Upper lobe of right lung (tissue), 1 donor: ENCODE results near the gene ZCCHC2. TPM values are rescaled to one million over a fixed set of nuclear protein-coding genes. Genes with fewer than 3 reads are reported as not detected.

ENCODE experiments used
- ATAC-seq: fragments of 200-7000 bp; cut with Tn5 transposase; one replicate; pipeline ENCODE4 v1.9.1; 2020; ENCODE audit warnings: mild to moderate bottlenecking, moderate library complexity
- DNase-seq: peaks from one replicate; pipeline ENCODE4 v3.0.0-alpha.2; 2020
- H3K27ac ChIP-seq: fragments of 200-600 bp; one replicate; pipeline ENCODE4 v1.8.0; 2022
- H3K27me3 ChIP-seq: fragments of 200-600 bp; one replicate; pipeline ENCODE4 v1.8.0; 2022; ENCODE audit warnings: mild to moderate bottlenecking
- H3K36me3 ChIP-seq: fragments of 200-600 bp; one replicate; pipeline ENCODE4 v1.8.0; 2022
- H3K4me1 ChIP-seq: fragments of 200-600 bp; one replicate; pipeline ENCODE4 v1.8.0; 2022
- H3K4me3 ChIP-seq: fragments of 200-600 bp; one replicate; pipeline ENCODE4 v1.8.0; 2022; ENCODE audit warnings: mild to moderate bottlenecking
- H3K9me3 ChIP-seq: fragments of 200-600 bp; one replicate; pipeline ENCODE4 v1.8.0; 2022
- CTCF ChIP-seq: fragments of 200-600 bp; IDR thresholded peaks from one replicate; pipeline ENCODE4 v1.8.0; 2022; ENCODE audit warnings: antibody characterized with exemption
- intact Hi-C: fragments of 100-400 bp; cut with DNase I; formaldehyde crosslinking; loops from one replicate; pipeline ENCODE4 v1.11.0; 2022
- long read RNA-seq: library from polyadenylated mRNA; unstranded; transcript quantifications from one replicate; pipeline ENCODE4 v2.0.0, GENCODE V29; 2021
- total RNA-seq: library from RNA; stranded (reverse); fragmentation: NEBNext Ultra II Directional; extraction: Animal tissue kit (Norgen Biotek cat#: 25700); gene quantifications from one replicate; pipeline ENCODE4 v1.2.1, GENCODE V29; 2021
- donor health status: DM: no; HTN: yes; CAD: no; lungs with severe emphysema.

The ZCCHC2 gene
- 36.6 TPM for total RNA-seq
- long read RNA-seq, full-length matches to known transcripts, result 11 of 25 reads
- long read RNA-seq, partial matches to known transcripts, result 8 of 25 reads
- long read RNA-seq, other reads (novel, unspliced or antisense), result 6 of 25 reads

DNA sequence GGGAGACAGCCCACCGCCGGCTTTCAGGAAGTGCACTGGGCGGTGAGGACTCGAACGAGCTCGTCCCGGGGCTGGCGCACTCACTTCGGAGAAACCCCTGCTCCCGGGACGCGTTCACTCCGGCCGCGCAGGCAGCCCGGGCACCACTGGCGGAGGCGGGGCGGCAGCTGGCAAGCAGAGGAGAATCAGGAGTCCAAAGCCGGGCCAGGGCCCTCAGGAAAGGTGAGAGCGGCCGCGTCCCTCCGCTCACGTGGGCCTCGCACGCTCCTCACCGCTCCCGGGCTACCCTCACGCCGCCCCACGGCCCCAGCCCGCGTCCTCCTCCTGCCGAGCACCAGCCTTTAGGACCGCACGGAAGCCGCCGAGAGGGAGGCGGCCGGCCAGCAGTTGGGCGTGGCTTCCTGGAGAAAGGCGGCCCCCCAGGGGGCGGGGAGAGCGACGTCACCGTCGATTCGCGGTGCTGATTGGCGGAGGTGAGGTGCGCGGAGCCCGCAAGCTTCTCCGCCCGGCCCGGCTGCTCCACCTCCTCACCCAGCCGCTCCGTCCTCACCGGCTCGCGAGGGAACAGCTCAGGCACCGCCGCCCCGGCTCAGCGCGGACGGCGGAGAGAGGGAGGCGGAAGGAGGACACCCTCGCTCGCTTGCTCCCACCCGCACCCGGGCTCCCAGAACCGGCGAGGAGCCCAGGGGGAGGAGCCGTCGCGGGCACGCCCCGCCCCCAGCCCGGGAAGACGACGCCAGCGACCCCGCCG is at the start of gene ZCCHC2:
TSS of gene ZCCHC2 (plus strand) at position 522 of the 751 bp plus-strand sequence. CDS start 400 bp downstream, outside the sequence.
- intact Hi-C loops, result no loop called here
- peak within 1 kb of the TSS; percentile 95 for H3K4me3 ChIP-seq
- no peaks in the 10 kb centered on the region for H3K36me3 ChIP-seq
- ATAC-seq (peak; percentile 89), DNase-seq (peak; percentile 99)
- peaks cover 15% of the 10 kb centered on the region for H3K4me1 ChIP-seq
- H3K27me3 ChIP-seq, result no peaks in the 10 kb centered on the region
- no peaks in the 10 kb centered on the region for H3K9me3 ChIP-seq
- TF ChIP-seq CTCF, result no peak
- H3K27ac ChIP-seq, result peak within 1 kb of the TSS; percentile 97

GRCh38 chr18:62479574-62479973 is 43.3 kb upstream of the ZCCHC2 start:
- no peak for DNase-seq
- Histone ChIP-seq H3K27ac (no peak overlapping the region), H3K4me1 (no peaks in the 10 kb centered on the region), H3K9me3 (no peaks in the 10 kb centered on the region), H3K27me3 (no peaks in the 10 kb centered on the region), H3K36me3 (no peaks in the 10 kb centered on the region), H3K4me3 (no peak overlapping the region)
- TF ChIP-seq CTCF, result no peak
- intact Hi-C loops, result no loop called here
- ATAC-seq, result no peak

- H3K27ac ChIP-seq, result no peak overlapping the region
- H3K36me3 ChIP-seq, result no peaks in the 10 kb centered on the region
- H3K27me3 ChIP-seq, result no peaks in the 10 kb centered on the region
- ATAC-seq (no peak), DNase-seq (no peak)
- H3K4me1 ChIP-seq, result no peaks in the 10 kb centered on the region
- intact Hi-C loops, result no loop called here
- H3K4me3 ChIP-seq, result no peak overlapping the region
- H3K9me3 ChIP-seq, result no peaks in the 10 kb centered on the region
- TF ChIP-seq CTCF, result no peak
These were observed 41.9 kb upstream of the ZCCHC2 start for GRCh38 chr18:62480927-62481326.

GRCh38 chr18:62484941-62485340 is 37.9 kb upstream of the ZCCHC2 start:
- no peak for DNase-seq
- Histone ChIP-seq H3K9me3 (no peaks in the 10 kb centered on the region), H3K27ac (no peak overlapping the region), H3K36me3 (no peaks in the 10 kb centered on the region), H3K4me1 (no peaks in the 10 kb centered on the region), H3K4me3 (no peak overlapping the region), H3K27me3 (no peaks in the 10 kb centered on the region)
- intact Hi-C loops, result no loop called here
- TF ChIP-seq CTCF, result no peak
- ATAC-seq, result no peak

DNA sequence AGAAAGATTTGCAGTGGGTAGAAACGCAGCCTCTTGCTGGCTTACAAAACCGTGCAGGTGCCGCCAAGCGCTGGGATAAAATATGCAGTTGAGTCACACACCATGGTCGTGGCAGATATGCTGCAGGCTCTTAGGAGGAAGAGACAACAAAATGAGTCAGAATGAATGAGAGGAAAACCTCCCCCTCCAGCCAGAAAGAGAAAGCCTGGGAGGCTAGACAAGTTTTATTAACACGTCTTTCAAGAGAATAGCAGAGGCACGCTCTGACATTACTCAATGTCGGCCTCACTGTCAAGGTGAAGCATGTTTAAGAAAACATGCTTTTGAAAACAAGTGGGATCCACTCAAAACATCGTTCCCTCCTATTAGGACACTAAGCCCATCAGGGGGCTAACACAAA is 37.1 kb upstream of the ZCCHC2 start:
- no peaks in the 10 kb centered on the region for H3K9me3 ChIP-seq
- H3K36me3 ChIP-seq, result no peaks in the 10 kb centered on the region
- intact Hi-C loops, result no loop called here
- no peak overlapping the region for H3K27ac ChIP-seq
- no peak overlapping the region for H3K4me3 ChIP-seq
- H3K27me3 ChIP-seq, result no peaks in the 10 kb centered on the region
- no peak for TF ChIP-seq CTCF
- no peaks in the 10 kb centered on the region for H3K4me1 ChIP-seq
- DNase-seq (no peak), ATAC-seq (peak; percentile 78)
